Stimulated activated naive CD8-positive, alpha-beta T cell treated with anti-CD3 and anti-CD28 coated beads, Interleukin-15, Interleukin-2, amounts not matched to agents 100 ng/mL and 50 ng/mL, for 24 hours (primary cell): ENCODE measurements around the gene MBNL2.

Experiments
- H3K27ac Mint-ChIP-seq: one replicate; pipeline ENCODE4 v1.8.0; 2021; ENCODE audit warnings: mild to moderate bottlenecking, mixed read lengths
- H3K27me3 Mint-ChIP-seq: one replicate; pipeline ENCODE4 v1.8.0; 2021; ENCODE audit warnings: mixed read lengths
- H3K36me3 Mint-ChIP-seq: one replicate; pipeline ENCODE4 v1.8.0; 2021; ENCODE audit warnings: low read depth, mixed read lengths
- H3K4me1 Mint-ChIP-seq: one replicate; pipeline ENCODE4 v1.8.0; 2021; ENCODE audit warnings: low read depth, mixed read lengths
- H3K4me3 Mint-ChIP-seq: one replicate; pipeline ENCODE4 v1.8.0; 2021; ENCODE audit warnings: mild to moderate bottlenecking, mixed read lengths
- H3K9me3 Mint-ChIP-seq: one replicate; pipeline ENCODE4 v1.8.0; 2021; ENCODE audit warnings: mixed read lengths

The MBNL2 gene, protein sequence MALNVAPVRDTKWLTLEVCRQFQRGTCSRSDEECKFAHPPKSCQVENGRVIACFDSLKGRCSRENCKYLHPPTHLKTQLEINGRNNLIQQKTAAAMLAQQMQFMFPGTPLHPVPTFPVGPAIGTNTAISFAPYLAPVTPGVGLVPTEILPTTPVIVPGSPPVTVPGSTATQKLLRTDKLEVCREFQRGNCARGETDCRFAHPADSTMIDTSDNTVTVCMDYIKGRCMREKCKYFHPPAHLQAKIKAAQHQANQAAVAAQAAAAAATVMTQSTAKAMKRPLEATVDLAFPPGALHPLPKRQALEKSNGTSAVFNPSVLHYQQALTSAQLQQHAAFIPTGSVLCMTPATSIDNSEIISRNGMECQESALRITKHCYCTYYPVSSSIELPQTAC

DNA sequence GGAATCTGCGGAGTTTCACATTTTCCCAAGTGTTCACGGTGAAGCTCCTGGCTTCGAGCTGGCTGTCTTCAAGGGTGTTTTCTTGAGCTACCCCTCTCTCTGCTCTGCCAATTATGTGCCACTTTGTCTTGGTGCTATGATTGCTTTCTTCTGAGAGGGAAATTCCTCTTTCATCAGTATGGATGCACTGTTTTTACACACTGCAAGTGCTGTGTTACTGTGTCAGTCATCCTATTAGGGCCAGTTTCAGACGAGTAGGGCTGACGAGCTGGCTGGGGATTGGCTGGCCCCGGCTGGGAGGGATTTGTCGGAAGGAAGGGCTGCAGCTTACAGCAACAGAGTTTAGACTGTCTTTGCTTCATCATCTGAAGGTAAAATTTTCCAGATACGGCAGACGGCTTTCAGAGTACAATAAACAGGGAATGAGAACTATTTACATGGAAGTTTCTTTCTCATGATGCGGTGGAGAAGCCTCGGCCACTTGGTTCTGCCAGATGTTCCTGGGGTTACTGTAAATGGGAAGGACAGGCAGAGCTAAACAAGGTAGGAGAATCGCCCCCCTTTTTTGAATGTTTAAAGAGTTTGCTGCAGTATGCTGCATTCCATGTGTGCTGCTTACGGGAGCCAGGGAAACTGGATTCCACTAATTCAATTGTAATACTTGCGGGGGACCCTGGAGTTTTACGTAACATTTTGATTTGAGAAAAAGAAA, at the start of gene MBNL2:
TSS of gene MBNL2 (plus strand) at position 345 of the 712 bp plus-strand sequence. CDS start 53,903 bp downstream, outside the sequence.
- no peaks in the 10 kb centered on the region for H3K36me3 Mint-ChIP-seq
- H3K4me3 Mint-ChIP-seq, result peak within 1 kb of the TSS; percentile 89
- H3K27me3 Mint-ChIP-seq, result no peaks in the 10 kb centered on the region
- peak within 1 kb of the TSS; percentile 89 for H3K27ac Mint-ChIP-seq
- H3K9me3 Mint-ChIP-seq, result no peaks in the 10 kb centered on the region
- peaks cover 48% of the 10 kb centered on the region for H3K4me1 Mint-ChIP-seq

DNA sequence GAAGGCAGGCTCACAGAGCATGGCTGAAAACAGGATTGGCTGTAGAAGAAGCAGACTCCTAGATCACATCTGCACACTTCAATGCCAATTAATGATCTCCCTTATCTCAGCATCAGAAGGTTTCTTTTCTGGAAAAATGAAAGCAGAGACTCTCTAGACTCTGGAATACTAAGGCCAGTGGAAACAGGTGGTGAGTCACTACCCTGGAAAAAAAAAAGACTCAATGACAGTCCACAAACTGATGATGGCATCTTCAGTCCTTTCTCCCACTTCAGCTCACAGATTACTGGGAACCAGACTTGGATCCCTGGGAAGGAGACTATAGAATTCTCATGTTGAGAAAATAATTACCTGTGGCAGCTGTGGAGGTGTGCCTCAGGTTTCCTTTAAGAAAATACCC, 47.5 kb upstream of the MBNL2 start:
- peaks cover 15% of the 10 kb centered on the region for H3K27me3 Mint-ChIP-seq
- H3K36me3 Mint-ChIP-seq, result no peaks in the 10 kb centered on the region
- no peak overlapping the region for H3K4me3 Mint-ChIP-seq
- no peaks in the 10 kb centered on the region for H3K9me3 Mint-ChIP-seq
- H3K4me1 Mint-ChIP-seq, result no peaks in the 10 kb centered on the region
- H3K27ac Mint-ChIP-seq, result no peak overlapping the region

DNA sequence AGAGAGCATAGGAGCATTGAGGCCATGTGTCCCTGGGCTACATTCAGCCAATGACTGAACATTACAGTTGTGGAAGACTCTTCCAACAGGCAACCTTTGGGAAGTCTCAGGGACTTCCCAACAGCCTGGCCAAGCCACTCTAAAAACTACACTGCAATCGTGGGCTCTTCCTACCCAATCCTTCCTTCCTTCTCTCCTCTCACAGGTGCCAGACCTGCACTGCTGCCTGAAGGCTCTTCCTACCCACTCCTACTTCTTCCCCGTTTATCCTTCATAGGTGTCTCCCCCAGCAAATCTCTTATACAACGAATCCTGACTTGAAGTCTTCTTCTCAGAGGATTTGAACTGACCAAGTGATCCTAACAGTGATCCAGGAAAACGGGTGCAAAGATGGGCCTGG, 47.1 kb upstream of the MBNL2 start:
- Mint-ChIP-seq H3K9me3 (no peaks in the 10 kb centered on the region), H3K4me3 (no peak overlapping the region), H3K36me3 (no peaks in the 10 kb centered on the region), H3K27me3 (peaks cover 15% of the 10 kb centered on the region), H3K27ac (no peak overlapping the region), H3K4me1 (no peaks in the 10 kb centered on the region)

DNA sequence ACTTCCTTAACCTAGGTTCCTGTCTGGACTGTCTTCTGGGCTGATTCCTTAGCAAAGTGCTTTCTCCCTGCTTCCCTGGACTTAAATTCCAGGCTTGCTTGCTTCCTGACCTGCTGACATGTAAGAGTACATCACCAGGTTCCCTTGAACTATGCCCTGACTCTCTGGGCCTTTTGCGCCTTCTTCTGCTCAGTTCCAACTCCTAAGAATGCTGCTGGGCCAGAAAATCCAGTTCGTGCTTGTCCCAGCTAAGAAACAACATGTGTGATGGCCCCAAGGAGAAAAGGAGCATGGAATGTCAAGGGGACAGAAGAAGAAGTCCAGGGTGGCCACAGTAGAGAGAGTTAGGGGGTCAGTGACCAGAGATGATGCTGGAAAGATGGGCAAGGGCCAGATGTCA, 42.6 kb upstream of the MBNL2 start:
- Mint-ChIP-seq H3K4me3 (no peak overlapping the region), H3K4me1 (no peaks in the 10 kb centered on the region), H3K36me3 (no peaks in the 10 kb centered on the region), H3K9me3 (no peaks in the 10 kb centered on the region), H3K27me3 (peaks cover 7% of the 10 kb centered on the region), H3K27ac (no peak overlapping the region)

DNA sequence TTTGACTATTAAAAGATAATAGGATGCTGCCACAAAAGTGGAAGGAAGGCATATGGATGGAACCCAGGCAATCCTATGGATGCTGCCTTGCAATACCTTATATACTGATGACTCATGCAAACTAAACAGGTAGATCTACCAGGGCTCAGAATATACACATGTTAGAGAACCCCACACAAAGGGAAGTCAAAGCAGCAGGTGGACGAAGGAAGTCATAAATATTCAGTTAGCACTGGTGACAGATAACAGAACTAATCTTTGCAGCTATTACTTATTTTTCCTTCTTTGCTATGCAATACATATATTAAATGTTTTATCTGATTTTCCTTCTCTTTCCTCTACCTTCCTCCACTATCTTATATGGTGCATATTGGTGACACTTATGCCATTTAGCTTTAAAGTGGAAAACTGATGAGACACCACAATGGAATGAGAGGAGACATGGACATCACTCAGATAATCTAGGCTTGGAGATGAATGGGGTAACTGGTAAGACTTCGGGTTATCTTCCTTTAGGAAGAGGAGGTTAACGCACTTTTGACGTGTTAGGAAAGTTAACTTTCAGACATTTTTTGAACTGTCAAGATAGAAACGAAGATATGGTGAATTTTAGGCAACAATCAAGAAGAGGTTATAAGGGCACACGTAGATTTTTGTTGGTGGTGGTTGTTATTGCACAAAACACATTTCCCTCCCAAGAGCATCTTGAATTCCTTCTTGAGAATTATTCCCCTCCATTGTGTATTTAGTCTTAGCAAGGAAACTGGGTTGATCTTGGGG, 39.8 kb upstream of the MBNL2 start:
- Mint-ChIP-seq H3K36me3 (no peaks in the 10 kb centered on the region), H3K27ac (no peak overlapping the region), H3K9me3 (no peaks in the 10 kb centered on the region), H3K27me3 (no peaks in the 10 kb centered on the region), H3K4me1 (no peaks in the 10 kb centered on the region), H3K4me3 (no peak overlapping the region)

DNA sequence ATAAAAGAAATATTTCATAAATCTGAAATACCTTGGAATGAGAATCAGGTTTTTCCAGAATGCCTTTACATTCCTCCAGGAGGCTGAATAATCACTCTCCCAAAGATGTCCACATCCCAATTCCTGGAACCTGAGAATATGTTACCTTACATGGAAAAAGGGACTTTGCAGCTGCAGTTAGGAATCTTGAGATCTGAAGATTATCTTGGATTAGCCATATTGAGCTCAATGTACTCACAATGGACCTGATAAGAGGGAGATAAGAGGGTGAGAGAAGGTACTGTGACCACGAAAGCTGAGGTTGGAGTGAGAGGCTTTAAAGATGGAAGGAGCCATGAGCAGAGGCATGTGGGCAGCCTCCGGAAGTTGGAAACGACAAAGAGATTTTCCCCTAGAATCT, 36.8 kb upstream of the MBNL2 start:
- H3K36me3 Mint-ChIP-seq, result no peaks in the 10 kb centered on the region
- H3K27ac Mint-ChIP-seq, result no peak overlapping the region
- H3K4me1 Mint-ChIP-seq, result peaks cover 8% of the 10 kb centered on the region
- H3K9me3 Mint-ChIP-seq, result no peaks in the 10 kb centered on the region
- H3K4me3 Mint-ChIP-seq, result no peak overlapping the region
- H3K27me3 Mint-ChIP-seq, result peaks cover 12% of the 10 kb centered on the region

DNA sequence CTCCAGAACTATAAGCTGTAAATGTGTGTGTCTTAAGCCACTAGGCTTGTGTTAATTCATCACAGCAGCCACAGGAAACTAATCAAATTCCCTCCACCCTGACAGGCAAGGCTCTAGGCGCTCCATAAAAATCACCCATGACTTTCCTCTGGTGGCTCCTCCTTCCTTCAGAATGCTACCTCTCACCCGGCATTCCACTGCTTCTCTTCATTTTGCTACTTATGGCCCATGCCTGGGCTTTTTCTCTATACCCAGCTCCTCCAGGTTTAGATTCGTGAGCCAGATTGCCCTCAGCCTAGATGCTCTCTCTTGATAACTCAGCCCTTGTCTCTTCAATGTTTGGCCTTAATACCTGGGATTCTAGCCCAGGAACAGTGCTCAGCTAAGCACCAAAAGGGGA, 36.4 kb upstream of the MBNL2 start:
- Mint-ChIP-seq H3K9me3 (no peaks in the 10 kb centered on the region), H3K4me1 (peaks cover 8% of the 10 kb centered on the region), H3K27me3 (peaks cover 12% of the 10 kb centered on the region), H3K36me3 (no peaks in the 10 kb centered on the region), H3K27ac (no peak overlapping the region), H3K4me3 (no peak overlapping the region)

DNA sequence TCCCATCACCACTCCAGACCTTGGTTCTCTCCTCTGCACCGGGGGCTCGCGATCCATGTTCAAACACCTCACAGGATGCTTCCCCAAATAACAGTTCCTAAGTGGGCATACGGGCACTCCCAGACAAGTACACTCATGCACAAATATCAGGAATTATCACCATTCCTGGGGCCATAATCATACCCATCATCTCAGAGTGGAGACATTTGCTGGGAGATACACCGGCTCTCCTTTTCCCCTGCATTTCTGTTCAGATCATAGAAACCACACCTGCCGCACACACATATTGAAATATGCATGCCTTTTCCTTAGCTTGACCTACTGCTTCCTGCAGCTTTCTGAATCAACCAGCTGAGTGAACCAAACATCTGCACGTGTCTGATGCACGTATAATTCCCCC, 33.9 kb upstream of the MBNL2 start:
- Mint-ChIP-seq H3K27ac (no peak overlapping the region), H3K9me3 (no peaks in the 10 kb centered on the region), H3K36me3 (no peaks in the 10 kb centered on the region), H3K4me3 (no peak overlapping the region), H3K27me3 (peaks cover 12% of the 10 kb centered on the region), H3K4me1 (peaks cover 8% of the 10 kb centered on the region)

DNA sequence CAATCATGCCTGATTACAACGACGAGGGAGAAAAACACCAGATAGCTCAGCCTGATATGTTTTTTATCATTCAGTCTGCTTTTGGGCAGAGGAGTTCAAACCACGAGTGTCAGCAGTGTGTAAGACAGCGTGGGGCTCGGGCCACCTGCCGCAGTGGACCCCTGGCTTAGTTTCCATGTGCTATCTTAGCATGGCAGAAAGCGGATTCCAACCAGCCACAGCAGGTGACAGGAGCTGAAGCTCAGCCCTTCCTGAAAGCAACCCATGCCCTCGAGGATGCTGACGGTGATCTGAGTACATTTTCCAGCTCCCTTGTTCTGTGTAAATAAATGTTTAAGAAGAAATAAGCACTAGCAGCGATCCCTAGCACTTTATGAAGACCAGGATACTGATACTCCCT, 32.2 kb upstream of the MBNL2 start:
- Mint-ChIP-seq H3K4me3 (no peak overlapping the region), H3K27ac (no peak overlapping the region), H3K36me3 (no peaks in the 10 kb centered on the region), H3K27me3 (peaks cover 12% of the 10 kb centered on the region), H3K9me3 (no peaks in the 10 kb centered on the region), H3K4me1 (peaks cover 8% of the 10 kb centered on the region)

DNA sequence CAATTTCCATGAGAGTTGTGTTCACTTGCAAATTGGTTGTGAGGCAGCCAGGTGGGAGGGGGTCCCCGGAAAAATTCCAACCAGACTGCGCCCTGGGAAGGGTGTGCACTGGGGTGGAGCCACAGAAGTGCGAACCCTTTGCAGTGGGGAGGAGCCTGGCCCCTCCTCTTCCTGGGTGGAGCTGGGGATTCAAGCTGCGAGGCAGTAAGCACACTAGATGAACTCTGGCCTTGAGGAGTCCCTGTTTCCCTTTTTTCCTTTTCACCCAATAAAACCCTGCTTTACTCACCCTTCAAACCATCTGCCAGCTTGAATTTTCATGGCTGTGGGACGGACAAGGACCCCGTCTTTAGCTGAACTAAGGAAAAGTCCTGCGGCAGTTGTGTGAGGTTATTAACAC, 31.0 kb upstream of the MBNL2 start:
- Mint-ChIP-seq H3K36me3 (no peaks in the 10 kb centered on the region), H3K9me3 (no peaks in the 10 kb centered on the region), H3K27ac (no peak overlapping the region), H3K4me3 (no peak overlapping the region), H3K4me1 (peaks cover 8% of the 10 kb centered on the region), H3K27me3 (peaks cover 12% of the 10 kb centered on the region)

DNA sequence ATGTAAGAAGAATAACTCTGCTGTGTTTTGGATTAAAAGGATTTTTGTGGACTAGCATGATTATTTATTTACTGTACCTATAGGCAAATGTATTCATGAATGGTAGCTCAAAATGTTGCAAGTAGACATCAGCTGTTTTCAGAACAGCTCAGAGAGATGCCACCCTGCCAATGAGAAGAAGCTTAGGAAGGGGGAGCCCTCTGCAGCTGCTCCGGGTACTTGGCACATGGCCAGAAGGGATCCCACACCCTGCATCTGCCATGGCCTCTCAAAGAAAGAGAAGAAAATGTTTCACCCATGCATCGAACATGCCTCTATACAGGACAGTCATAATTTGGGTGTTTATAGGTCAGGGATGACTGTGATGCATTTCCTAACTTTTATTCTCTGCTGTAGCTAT, 30.5 kb upstream of the MBNL2 start:
- Mint-ChIP-seq H3K4me1 (peaks cover 8% of the 10 kb centered on the region), H3K27me3 (peaks cover 12% of the 10 kb centered on the region), H3K4me3 (no peak overlapping the region), H3K27ac (no peak overlapping the region), H3K36me3 (no peaks in the 10 kb centered on the region), H3K9me3 (no peaks in the 10 kb centered on the region)

DNA sequence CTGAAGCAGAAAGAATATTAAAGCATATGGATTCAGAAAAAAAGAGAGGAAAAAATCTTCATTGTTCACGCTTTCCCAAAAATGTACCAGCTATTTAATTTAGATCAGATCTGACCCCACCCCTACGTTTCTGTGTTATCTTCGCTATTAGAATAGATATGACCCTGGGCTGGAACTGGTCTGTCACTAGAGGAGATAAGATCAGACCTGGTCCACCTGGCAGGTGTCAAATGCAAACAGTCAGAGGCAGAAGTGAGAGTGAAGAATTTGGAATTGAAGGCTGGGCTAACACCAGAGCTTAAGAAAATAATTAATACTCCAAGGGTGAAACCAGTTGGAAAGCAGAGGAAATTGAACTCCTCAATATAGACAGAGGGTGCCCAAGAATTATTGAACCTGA, 30.0 kb upstream of the MBNL2 start:
- Mint-ChIP-seq H3K36me3 (no peaks in the 10 kb centered on the region), H3K27ac (no peak overlapping the region), H3K4me3 (no peak overlapping the region), H3K4me1 (peaks cover 8% of the 10 kb centered on the region), H3K9me3 (no peaks in the 10 kb centered on the region), H3K27me3 (peaks cover 12% of the 10 kb centered on the region)

DNA sequence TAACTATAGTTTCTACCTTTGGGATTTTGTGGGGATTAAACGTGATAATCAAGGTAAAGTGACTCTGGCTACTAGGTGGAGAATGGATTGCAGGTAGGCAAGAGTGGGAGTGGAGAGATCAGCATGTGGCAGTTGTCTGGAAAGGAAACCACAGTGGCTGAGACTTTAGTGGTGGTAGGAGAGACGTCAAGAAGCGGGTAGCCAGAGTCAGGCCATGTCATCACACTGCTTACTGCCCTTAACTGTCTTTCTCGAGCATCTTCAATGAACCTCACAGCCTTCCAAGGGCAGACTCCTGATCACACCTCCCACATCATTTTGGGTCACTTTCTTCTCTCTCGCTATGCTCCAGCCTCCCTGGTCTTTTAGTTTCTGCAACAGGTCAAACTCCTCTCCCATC, 28.6 kb upstream of the MBNL2 start:
- no peak overlapping the region for H3K27ac Mint-ChIP-seq
- peaks cover under 1% of the 10 kb centered on the region for H3K9me3 Mint-ChIP-seq
- H3K27me3 Mint-ChIP-seq, result peaks cover 11% of the 10 kb centered on the region
- H3K36me3 Mint-ChIP-seq, result no peaks in the 10 kb centered on the region
- peaks cover 4% of the 10 kb centered on the region for H3K4me1 Mint-ChIP-seq
- H3K4me3 Mint-ChIP-seq, result no peak overlapping the region

DNA sequence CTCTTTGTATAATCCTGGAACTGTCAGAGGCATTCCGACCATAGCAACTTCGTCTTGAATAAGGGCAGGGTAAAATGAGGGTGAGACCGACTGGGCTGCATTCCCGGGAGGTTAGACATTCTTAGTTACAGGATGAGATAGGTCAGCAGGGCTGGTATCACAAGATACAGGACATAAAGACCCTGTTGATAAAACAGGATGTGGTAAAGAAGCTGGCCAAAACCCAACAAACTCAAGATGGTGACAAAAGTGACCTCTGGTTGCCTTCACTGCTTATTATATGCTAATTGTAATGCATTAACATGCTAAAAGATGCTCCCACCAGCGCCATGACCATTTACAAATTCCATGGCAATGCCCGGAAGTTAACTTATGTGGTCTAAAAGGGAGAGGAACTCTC, 27.7 kb upstream of the MBNL2 start:
- H3K36me3 Mint-ChIP-seq, result no peaks in the 10 kb centered on the region
- H3K9me3 Mint-ChIP-seq, result peaks cover 8% of the 10 kb centered on the region
- H3K27ac Mint-ChIP-seq, result no peak overlapping the region
- no peak overlapping the region for H3K4me3 Mint-ChIP-seq
- peaks cover 11% of the 10 kb centered on the region for H3K27me3 Mint-ChIP-seq
- H3K4me1 Mint-ChIP-seq, result peaks cover 4% of the 10 kb centered on the region

DNA sequence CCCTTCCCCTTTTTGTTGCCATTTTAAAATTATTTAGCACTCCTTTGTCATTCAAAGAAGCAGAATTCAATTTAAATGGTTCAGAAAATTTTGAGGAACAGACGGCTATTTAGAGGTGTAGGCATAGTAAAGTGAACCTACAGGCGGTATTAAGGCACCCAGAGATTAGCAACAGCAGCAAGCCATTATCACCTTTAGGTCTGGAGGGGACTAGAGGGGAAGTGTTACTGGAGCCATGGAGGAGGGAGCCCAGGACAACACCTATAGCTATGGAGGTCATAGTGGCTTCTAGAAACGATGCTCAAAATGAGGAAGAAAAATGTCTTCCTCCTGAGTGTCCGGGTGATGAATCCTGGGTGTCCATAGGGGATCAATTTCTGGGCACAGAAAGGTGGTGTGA, 25.8 kb upstream of the MBNL2 start:
- peaks cover 12% of the 10 kb centered on the region for H3K27me3 Mint-ChIP-seq
- no peak overlapping the region for H3K4me3 Mint-ChIP-seq
- peaks cover 4% of the 10 kb centered on the region for H3K4me1 Mint-ChIP-seq
- H3K27ac Mint-ChIP-seq, result no peak overlapping the region
- H3K9me3 Mint-ChIP-seq, result peaks cover 8% of the 10 kb centered on the region
- no peaks in the 10 kb centered on the region for H3K36me3 Mint-ChIP-seq
